Activated CD4-positive, alpha-beta T cell treated with anti-CD3 and anti-CD28 coated beads for 36 hours (primary cell): Measurements from ENCODE around the gene LRRC8E. TPM values are rescaled to one million over a fixed set of nuclear protein-coding genes. Genes with fewer than 3 reads are reported as not detected.
"Not testable (repeated sequence)": the region's sequence is repeated elsewhere in the genome, so short reads cannot be mapped to it uniquely, and the experiment has no call there.

ENCODE experiments used
- ATAC-seq: fragments of 200-7000 bp; cut with Tn5 transposase; one replicate; pipeline ENCODE4 v1.10.0; 2021; ENCODE audit warnings: mild to moderate bottlenecking, moderate library complexity
- CTCF ChIA-PET: fragments of 350-600 bp; sonication (Branson Sonifier 250); formaldehyde crosslinking; loops from one replicate; lab custom pipeline; 2021; ENCODE audit warnings: antibody characterized with exemption; lab: Charles Lee
- POLR2A ChIA-PET: fragments of 350-600 bp; sonication (Branson Sonifier 250); formaldehyde crosslinking; loops from one replicate; lab custom pipeline; 2021; ENCODE audit warnings: antibody characterized with exemption, inconsistent platforms; lab: Charles Lee
- DNase-seq: peaks from one replicate; pipeline ENCODE4 v3.0.0-alpha.2; 2020
- H3K27ac Mint-ChIP-seq: one replicate; pipeline ENCODE4 v1.8.0; 2021; ENCODE audit warnings: mixed read lengths
- H3K27me3 Mint-ChIP-seq: one replicate; pipeline ENCODE4 v1.8.0; 2021; ENCODE audit warnings: mixed read lengths
- H3K36me3 Mint-ChIP-seq: one replicate; pipeline ENCODE4 v1.8.0; 2021; ENCODE audit warnings: low read depth, mixed read lengths
- H3K4me1 Mint-ChIP-seq: one replicate; pipeline ENCODE4 v1.8.0; 2021; ENCODE audit warnings: mixed read lengths
- H3K4me3 Mint-ChIP-seq: one replicate; pipeline ENCODE4 v1.8.0; 2021; ENCODE audit warnings: mild to moderate bottlenecking, moderate library complexity, mixed read lengths
- H3K9me3 Mint-ChIP-seq: one replicate; pipeline ENCODE4 v1.8.0; 2021; ENCODE audit warnings: low read depth, mixed read lengths
- intact Hi-C, 2 experiments: fragments of 100-400 bp; cut with DNase I in 1 of 2; cut with micrococcal nuclease in 1 of 2; formaldehyde crosslinking; loops; one replicate each; pipeline versions ENCODE4 v1.14.2 to v1.15.1; 2022 to 2024; cut with DNase I, micrococcal nuclease
- total RNA-seq, 2 experiments: library from RNA; stranded (reverse); gene quantifications; one replicate each; pipeline ENCODE4 v1.2.3, GENCODE V29; 2021

The LRRC8E gene
- total RNA-seq, 2 experiments from 2014 or later = not detected

DNA sequence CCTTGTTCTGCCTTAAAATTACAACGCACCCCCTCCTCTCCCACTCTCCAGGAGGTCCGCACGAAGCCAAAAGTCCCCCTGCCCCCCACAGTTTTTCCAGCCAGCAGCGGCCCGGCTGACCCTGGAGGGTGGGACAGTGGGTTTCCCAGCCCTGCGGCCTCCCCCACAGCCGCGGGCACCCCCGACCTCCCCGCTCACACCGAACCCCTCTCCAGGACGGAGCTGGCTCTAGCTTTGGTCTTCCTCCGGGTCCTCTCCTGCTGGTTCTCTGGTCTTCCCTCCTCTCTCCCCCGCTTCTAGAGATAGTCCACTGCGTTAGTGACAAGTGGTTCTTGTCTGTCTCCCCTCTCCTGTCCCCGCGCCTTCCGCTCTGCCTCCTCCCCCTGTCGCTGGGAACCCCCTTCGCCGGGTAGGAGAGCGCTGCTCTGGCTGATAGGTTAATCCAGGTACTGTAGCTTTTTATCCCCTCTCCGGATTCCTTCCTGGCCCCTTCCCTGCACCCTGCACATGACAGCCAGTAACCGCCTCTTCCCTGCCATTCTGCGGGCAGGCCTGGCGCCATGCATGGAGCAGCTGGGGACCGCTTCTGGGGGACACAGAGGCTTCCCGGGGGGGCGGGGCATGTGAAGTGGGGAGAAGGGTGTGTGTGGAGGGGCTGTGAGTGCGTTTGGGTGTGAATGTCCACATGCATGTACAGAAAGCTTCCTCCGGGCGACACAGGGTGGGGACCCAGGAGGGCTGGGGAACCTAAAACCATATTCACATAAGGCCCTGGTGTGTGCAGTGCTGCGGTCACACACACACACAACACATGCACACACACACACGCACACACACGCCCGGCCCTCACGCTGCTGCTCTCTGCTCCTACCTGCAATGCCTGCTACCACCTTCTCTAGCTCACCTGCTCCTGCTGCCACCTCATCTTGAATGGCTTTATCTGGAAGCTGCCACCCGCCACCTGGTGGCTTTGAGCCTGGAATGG lies 31.3 kb upstream of the LRRC8E start:
- Mint-ChIP-seq H3K4me3 (no peak overlapping the region), H3K27ac (no peak overlapping the region), H3K27me3 (peaks cover 3% of the 10 kb centered on the region), H3K36me3 (no peaks in the 10 kb centered on the region), H3K9me3 (no peaks in the 10 kb centered on the region), H3K4me1 (peaks cover 3% of the 10 kb centered on the region)
- intact Hi-C loops = no loop called here
- DNase-seq = no peak
- ChIA-PET POLR2A (no interaction called here), CTCF (interaction anchor here (2.5 kb wide), 1 partner anchor 12 kb away, joined by 11 read pairs; no protein-coding TSS in a partner anchor)
- ATAC-seq = no peak

DNA sequence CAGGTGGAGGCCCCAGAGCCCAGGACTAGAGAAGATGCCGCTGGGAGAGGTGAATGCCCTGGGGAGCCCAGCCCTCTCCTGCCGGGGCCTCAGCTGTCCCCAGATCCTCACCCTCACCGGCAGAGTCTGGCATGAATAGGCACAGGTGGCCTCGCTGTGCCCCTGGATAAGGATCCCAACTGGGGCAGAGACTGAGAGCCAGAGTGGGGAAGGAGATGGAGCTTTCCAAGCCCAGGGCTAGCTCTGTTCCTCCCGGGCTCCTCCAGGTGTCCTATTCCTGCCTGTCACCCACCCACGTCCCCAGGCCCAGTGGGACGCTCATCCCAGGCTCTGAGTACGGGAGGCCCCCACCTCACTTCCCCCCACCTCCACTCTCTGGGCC lies 30.6 kb upstream of the LRRC8E start:
- H3K27me3 Mint-ChIP-seq = peaks cover 3% of the 10 kb centered on the region
- no peak overlapping the region for H3K4me3 Mint-ChIP-seq
- H3K4me1 Mint-ChIP-seq = peaks cover 4% of the 10 kb centered on the region
- ATAC-seq (no peak), DNase-seq (no peak)
- POLR2A ChIA-PET = no interaction called here
- CTCF ChIA-PET = interaction anchor here (0.6 to 2.5 kb wide), 3 partner anchors 11 to 301 kb away, joined by 3 to 11 read pairs (median 4); no protein-coding TSS in a partner anchor
- H3K9me3 Mint-ChIP-seq = no peaks in the 10 kb centered on the region
- no peak overlapping the region for H3K27ac Mint-ChIP-seq
- no peaks in the 10 kb centered on the region for H3K36me3 Mint-ChIP-seq
- intact Hi-C loops = no loop called here

DNA sequence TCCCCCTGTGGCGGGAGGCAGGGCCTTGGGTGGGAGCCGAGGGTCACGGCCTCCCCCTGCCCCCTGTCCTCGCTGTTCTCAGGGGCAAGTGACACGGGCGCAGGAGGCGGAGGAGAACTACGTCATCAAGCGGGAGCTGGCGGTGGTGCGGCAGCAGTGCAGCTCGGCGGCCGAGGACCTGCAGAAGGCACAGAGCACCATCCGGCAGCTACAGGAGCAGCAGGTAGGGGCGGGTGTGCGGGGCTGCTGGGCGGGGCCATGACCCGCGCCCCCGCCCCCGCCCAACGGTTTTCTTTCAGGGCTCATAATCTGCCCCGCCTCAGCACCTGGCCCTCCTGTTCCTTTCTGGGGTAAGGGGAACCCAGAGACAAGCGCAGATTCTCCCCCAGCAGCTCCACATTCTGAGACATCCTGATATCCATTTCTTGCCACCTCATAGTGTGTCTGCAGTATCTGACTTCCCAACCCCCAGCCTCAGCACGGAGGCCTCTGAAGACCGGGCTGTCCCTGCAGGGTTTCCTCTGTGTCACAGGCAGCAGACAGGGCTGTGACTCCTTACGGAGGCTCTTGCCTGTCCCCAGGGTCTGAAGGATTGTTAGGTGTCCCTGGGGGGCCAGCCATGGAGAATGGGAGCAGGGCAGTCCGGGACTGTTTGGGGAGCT lies 30.1 kb upstream of the LRRC8E start:
- no peaks in the 10 kb centered on the region for H3K36me3 Mint-ChIP-seq
- ATAC-seq = peak; percentile 38
- peaks cover 2% of the 10 kb centered on the region for H3K4me1 Mint-ChIP-seq
- peak; percentile 63 for DNase-seq
- intact Hi-C loops = no loop called here
- H3K27me3 Mint-ChIP-seq = peaks cover 3% of the 10 kb centered on the region
- ChIA-PET CTCF (interaction anchor here (0.6 to 2.5 kb wide), 3 partner anchors 11 to 300 kb away, joined by 3 to 11 read pairs (median 4); no protein-coding TSS in a partner anchor), POLR2A (no interaction called here)
- H3K27ac Mint-ChIP-seq = no peak overlapping the region
- no peak overlapping the region for H3K4me3 Mint-ChIP-seq
- H3K9me3 Mint-ChIP-seq = no peaks in the 10 kb centered on the region

DNA sequence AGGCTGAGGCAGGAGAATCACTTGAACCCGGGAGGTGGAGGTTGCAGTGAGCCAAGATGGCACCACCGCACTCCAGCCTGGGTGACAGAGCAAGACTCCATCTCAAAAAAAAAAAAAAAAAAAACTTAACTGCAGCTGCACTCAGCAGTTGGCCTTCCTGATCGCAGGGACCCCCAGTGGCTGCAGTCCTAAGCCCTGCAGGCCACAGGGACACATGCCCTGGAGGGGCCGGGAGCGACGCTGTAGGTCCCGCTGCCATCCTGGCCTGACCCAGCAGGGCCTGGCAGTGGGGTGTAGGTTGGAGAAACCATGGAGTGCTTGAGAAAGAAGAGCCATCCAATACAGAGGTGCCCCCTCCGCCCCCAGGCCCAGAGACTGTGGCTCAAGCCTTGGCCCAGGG lies 29.2 kb upstream of the LRRC8E start:
- DNase-seq, H3K4me3 Mint-ChIP-seq, H3K27me3 Mint-ChIP-seq, ATAC-seq, POLR2A ChIA-PET, H3K9me3 Mint-ChIP-seq, H3K4me1 Mint-ChIP-seq, H3K36me3 Mint-ChIP-seq, intact Hi-C loops, H3K27ac Mint-ChIP-seq: not testable (repeated sequence)
- CTCF ChIA-PET = interaction anchor here (2.5 kb wide), 1 partner anchor 10 kb away, joined by 11 read pairs; no protein-coding TSS in a partner anchor

DNA sequence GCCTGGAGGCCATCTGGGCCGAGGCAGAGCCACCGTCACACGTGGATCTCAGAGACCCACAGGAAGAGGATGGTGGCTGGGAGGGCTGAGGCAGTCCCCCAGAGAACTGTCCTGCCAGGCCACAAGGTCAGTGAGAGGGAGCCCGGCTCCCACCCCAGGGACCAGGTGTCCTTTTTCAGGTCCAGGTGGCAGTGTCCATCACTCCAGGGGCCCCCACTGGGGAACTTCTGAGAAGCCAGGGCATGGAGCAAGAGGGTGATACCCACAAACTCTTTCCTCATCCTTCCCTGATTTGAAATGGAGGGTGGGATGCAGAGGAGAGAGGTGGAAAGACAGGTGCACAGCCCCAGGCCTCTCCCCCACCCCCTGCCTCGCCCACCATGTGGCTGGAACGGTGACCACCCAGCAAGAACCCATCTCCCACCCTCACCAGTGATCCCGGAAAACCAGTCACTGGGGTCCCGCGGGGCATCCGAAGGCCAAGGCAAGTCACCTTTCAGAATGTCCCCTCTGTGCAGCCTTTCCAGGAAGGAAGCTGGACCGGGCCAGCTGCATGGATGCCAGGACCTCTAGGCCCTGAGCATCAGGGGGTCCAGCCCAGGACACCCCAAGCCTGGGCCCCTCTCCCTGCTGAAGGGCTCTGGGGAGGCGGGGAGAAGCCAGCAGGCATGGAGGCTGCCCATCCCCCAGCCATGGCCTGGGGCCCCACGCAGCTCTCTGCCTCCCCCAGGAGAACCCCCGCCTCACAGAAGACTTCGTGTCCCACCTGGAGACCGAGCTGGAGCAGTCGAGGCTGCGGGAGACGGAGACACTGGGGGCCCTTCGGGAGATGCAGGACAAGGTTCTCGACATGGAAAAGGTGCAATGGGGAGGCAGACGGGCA lies 28.2 kb upstream of the LRRC8E start:
- ATAC-seq (no peak), DNase-seq (no peak)
- Mint-ChIP-seq H3K27me3 (peaks cover 5% of the 10 kb centered on the region), H3K36me3 (no peaks in the 10 kb centered on the region), H3K4me3 (no peak overlapping the region), H3K4me1 (peaks cover 6% of the 10 kb centered on the region), H3K27ac (no peak overlapping the region), H3K9me3 (no peaks in the 10 kb centered on the region)
- CTCF ChIA-PET = interaction anchor here (0.6 to 2.1 kb wide), 2 partner anchors 81 to 941 kb away, joined by 3 to 7 read pairs; no protein-coding TSS in a partner anchor
- POLR2A ChIA-PET = no interaction called here
- intact Hi-C loops = no loop called here

DNA sequence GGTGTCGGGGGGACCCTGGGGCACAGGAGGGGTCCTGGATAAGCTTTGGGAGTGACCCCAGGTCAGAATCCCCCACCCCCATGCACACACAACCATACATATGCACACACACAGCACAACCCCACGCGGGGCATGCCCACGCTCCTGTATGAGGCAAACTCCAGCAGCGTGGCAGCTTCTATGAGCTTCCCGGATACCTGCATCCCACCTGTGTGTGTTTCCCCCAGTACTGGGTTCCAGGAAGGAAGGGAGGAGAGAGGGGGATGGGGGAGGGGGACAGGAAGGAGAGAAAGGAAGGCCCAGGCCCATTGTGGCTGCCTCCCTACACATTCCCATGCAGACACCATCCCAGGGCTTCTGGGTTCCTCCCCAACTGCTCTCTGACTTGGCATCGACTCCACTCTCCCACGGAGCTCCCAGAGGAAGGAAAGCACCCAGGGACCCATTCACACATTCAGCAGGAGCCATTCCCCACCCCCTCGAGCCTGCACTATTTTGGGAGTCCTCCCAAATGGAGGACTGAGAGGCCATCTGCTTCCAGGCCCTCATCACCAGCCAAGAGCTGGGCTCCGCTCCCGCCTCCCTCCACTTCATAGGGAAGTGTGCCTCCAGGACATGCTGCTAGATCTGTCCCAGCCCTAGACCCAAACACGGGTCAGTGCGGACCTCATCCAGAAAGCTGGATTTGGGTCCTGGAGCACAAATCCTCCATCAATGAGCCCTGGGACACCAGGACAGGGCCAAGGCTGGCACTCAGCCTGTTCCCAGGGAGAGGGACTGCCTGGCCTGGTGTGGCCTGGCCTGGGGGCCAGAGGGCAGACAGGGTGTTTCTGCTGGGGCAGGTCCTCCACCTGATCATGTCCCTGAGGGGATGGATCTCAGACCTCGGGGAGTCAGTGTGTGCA lies 27.3 kb upstream of the LRRC8E start:
- H3K9me3 Mint-ChIP-seq = no peaks in the 10 kb centered on the region
- peaks cover 10% of the 10 kb centered on the region for H3K27me3 Mint-ChIP-seq
- ChIA-PET POLR2A (no interaction called here), CTCF (interaction anchor here (0.9 to 2.1 kb wide), 6 partner anchors 8 to 82 kb away, joined by 3 to 10 read pairs (median 6); partner anchors contain the start of genes SNAPC2 and TIMM44)
- H3K4me1 Mint-ChIP-seq = peaks cover 12% of the 10 kb centered on the region
- H3K27ac Mint-ChIP-seq = no peak overlapping the region
- DNase-seq = no peak
- intact Hi-C loops = no loop called here
- no peak overlapping the region for H3K4me3 Mint-ChIP-seq
- no peak for ATAC-seq
- no peaks in the 10 kb centered on the region for H3K36me3 Mint-ChIP-seq

DNA sequence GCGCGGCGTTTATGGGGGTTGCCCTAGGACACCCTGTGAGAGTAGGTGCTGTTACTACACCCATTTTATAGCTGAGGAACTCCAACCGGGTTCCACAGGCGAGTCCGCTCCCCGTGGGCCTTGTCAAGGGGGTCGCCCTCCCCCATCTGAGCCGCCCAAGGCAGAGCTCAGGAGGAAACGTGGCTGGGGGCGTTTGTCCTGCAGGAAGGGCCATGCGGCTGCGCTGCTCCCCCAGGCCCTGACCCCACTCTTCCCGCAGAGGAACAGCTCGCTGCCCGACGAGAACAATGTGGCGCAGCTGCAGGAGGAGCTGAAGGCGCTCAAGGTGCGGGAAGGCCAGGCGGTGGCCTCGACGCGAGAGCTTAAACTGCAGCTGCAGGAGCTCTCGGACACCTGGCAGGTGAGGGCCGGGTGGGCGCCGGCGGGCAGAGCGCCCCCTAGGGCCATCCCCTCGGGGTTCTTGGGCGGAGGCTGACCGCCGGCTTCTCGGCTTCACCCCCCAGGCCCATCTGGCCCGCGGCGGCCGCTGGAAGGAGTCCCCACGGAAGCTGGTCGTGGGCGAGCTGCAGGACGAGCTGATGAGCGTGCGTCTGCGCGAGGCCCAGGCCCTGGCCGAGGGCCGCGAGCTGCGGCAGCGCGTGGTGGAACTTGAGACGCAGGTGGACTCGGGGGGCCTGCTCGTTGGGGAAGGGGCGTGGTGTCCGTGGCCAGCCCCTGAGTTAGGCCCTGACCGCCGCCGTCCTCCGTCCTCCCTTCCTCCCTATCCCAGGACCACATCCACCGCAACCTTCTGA lies 26.5 kb upstream of the LRRC8E start:
- Mint-ChIP-seq H3K4me1 (peaks cover 12% of the 10 kb centered on the region), H3K9me3 (no peaks in the 10 kb centered on the region), H3K27me3 (peaks cover 10% of the 10 kb centered on the region), H3K27ac (no peak overlapping the region), H3K4me3 (peak overlapping the region; percentile 40), H3K36me3 (no peaks in the 10 kb centered on the region)
- intact Hi-C loops = loop anchor here in 1 of 2 experiments (1.0 kb wide), 4 partner anchors 8 to 58 kb away; partner anchors contain the start of gene SNAPC2
- ATAC-seq (peak; percentile 13), DNase-seq (no peak)
- POLR2A ChIA-PET = no interaction called here
- CTCF ChIA-PET = interaction anchor here (0.9 to 2.1 kb wide), 8 partner anchors 9 to 81 kb away, joined by 3 to 10 read pairs (median 5); partner anchors contain the start of genes SNAPC2 and TIMM44

DNA sequence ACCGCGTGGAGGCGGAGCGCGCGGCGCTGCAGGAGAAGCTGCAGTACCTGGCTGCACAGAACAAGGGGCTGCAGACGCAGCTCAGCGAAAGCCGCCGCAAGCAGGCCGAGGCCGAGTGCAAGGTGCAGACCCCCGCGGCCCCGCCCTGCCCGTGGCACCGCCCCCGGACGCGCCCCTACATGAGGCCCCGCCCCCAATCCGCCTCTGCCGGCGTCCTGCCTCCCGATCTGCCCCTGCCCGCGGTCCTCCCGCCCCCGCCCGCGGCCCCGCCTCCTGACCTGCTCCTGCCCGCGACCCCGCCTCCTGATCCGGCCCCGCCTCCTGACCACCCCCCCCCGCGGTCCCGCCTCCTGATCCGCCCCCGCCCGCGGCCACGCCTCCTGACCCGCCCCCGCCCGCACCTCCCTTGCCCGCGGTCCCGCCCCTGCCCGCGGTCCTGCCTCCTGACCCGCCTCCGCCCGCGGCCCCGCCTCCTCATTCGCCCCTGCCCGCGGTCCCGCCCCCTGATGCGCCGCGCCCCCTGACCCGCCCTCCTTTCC lies 25.8 kb upstream of the LRRC8E start:
- DNase-seq = peak; percentile 95
- H3K4me3 Mint-ChIP-seq = peak overlapping the region; percentile 40
- H3K9me3 Mint-ChIP-seq = no peaks in the 10 kb centered on the region
- no peak overlapping the region for H3K27ac Mint-ChIP-seq
- ATAC-seq = peak; percentile 74
- peaks cover 14% of the 10 kb centered on the region for H3K27me3 Mint-ChIP-seq
- H3K36me3 Mint-ChIP-seq = no peaks in the 10 kb centered on the region
- H3K4me1 Mint-ChIP-seq = peaks cover 12% of the 10 kb centered on the region
- ChIA-PET CTCF (interaction anchor here (1.0 to 2.1 kb wide), 7 partner anchors 11 to 81 kb away, joined by 3 to 10 read pairs (median 5); partner anchors contain the start of genes SNAPC2 and TIMM44), POLR2A (no interaction called here)
- intact Hi-C loops = loop anchor here in 1 of 2 experiments (1.0 kb wide), 4 partner anchors 8 to 58 kb away; partner anchors contain the start of gene SNAPC2
